ENCODE data around the gene GARIN3. TPM values are rescaled to one million over a fixed set of nuclear protein-coding genes. Genes with fewer than 3 reads are reported as not detected.

The GARIN3 gene
- total and polyA plus RNA-seq, 11 donors: not detected

DNA sequence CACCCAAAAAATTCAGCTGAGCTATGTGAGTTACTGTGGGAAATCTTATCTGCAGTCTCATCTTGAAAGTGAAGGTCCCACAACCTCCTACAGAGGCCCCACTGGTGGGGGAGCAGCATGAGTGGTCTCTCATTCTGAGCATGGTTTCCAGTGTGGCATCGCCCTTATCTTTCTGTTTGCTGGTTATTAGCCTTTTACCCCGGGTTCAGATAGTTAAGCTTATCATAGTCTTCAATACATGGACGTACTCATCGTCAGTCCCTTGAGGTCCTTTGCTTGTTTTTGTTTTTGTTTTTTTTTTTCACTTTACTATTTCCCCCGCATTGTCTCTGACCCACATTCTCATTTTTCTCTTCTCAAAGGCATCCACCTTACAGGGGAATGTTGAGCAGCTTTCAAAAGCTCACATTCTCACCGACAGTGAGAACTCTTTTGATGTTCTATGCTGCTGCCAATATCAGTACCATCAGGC lies 49.5 kb downstream of the GARIN3 start:
- WGBS, 4 donors: 68 to 77% (median 72%) methylated on average over 6 of the region's 6 CpGs
- Histone ChIP-seq H3K27ac (no peak overlapping the region), H3K36me3 (no peaks in the 10 kb centered on the region), H3K4me1 (peaks cover 0 to 11% (median 0%) of the 10 kb centered on the region in 12 donors), H3K27me3 (no peaks in the 10 kb centered on the region), H3K4me3 (no peak overlapping the region), H3K9me3 (peaks cover 0 to 9% (median 6%) of the 10 kb centered on the region in 12 donors)
- intact Hi-C loops (cut with DNase I): no loop called here
- TF ChIP-seq CTCF (IDR thresholded peaks at IDR 0.05) (no peak), POLR2A (IDR thresholded peaks at IDR 0.05) (no peak)
- DNase-seq (no peak), ATAC-seq (no peak)

- Histone ChIP-seq H3K4me1 (peaks cover 0 to 11% (median 0%) of the 10 kb centered on the region in 12 donors), H3K27me3 (no peaks in the 10 kb centered on the region), H3K36me3 (no peaks in the 10 kb centered on the region), H3K27ac (peak overlapping the region in 6 of 12 donors; percentile 0 to 59 (median 42)), H3K4me3 (no peak overlapping the region), H3K9me3 (no peaks in the 10 kb centered on the region)
- 7 to 22% (median 18%) methylated on average over 1 of the region's 1 CpG for WGBS, 4 donors
- intact Hi-C loops (cut with DNase I): no loop called here
- TF ChIP-seq CTCF (IDR thresholded peaks at IDR 0.05) (no peak), POLR2A (IDR thresholded peaks at IDR 0.05) (no peak)
- DNase-seq (no peak), ATAC-seq (peak; percentile 83 to 88 (median 85))
Observed at GRCh38 chr5:157115502-157115901, 50.6 kb downstream of the GARIN3 start.

DNA sequence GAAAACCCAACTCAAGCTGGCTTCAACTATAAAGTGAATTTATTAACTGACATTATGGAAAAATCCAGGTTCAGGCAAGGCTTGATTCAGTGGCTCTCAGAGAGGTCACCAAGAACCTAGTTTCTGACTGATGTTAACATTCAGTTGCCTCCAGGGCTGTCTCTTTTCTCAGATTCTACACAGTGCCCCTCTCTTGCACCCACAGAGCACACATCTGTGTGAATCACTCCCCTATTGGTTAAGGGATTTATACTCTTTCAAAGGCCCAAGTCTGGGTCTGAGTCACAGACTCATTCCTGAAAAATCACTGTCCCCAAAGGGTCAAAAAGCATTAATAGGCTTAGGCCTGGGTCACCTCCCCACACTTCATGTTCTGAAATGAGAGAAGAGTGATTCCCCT lies 51.1 kb downstream of the GARIN3 start:
- intact Hi-C loops (cut with DNase I): no loop called here

GRCh38 chr5:157113002-157113401 lies 53.1 kb downstream of the GARIN3 start:
- H3K9me3 ChIP-seq: no peaks in the 10 kb centered on the region
- TF ChIP-seq CTCF (IDR thresholded peaks at IDR 0.05) (no peak), POLR2A (IDR thresholded peaks at IDR 0.05) (no peak)
- H3K4me3 ChIP-seq: no peak overlapping the region
- H3K4me1 ChIP-seq: peaks cover 0 to 24% (median 0%) of the 10 kb centered on the region in 12 donors
- H3K36me3 ChIP-seq: no peaks in the 10 kb centered on the region
- ATAC-seq: peak in 1 of 4 donors; percentile 38
- DNase-seq: no peak
- intact Hi-C loops (cut with DNase I): no loop called here
- WGBS, 4 donors: 67 to 71% (median 70%) methylated on average over 5 of the region's 5 CpGs
- H3K27me3 ChIP-seq: no peaks in the 10 kb centered on the region
- peak overlapping the region in 1 of 12 donors; percentile 30 for H3K27ac ChIP-seq

More for the DNA sequence above, 51.1 kb downstream of the GARIN3 start:
- Histone ChIP-seq H3K4me1 (peaks cover 0 to 14% (median 0%) of the 10 kb centered on the region in 12 donors), H3K27me3 (no peaks in the 10 kb centered on the region), H3K27ac (peak overlapping the region in 5 of 12 donors; percentile 0 to 59 (median 45)), H3K36me3 (no peaks in the 10 kb centered on the region), H3K4me3 (no peak overlapping the region), H3K9me3 (no peaks in the 10 kb centered on the region)
- ATAC-seq (peak in 2 of 4 donors; percentile 12 to 18), DNase-seq (no peak)
- no peak for TF ChIP-seq CTCF (IDR thresholded peaks at IDR 0.05)

Other genes starting within 250 kb of the GARIN3 start
- 10 to 100 TPM in 1 of 9 donors, under 1 TPM in 2, not detected in 6; 0.42 to 14.8 (median 0.45) TPM for gene TIMD4, start 203.0 kb downstream of the GARIN3 start, total RNA-seq
- gene TIMD4, start 203.0 kb downstream of the GARIN3 start, polyA plus RNA-seq: not detected
- gene HAVCR1, start 107.1 kb downstream of the GARIN3 start, total RNA-seq: under 1 TPM in 2 of 9 donors, not detected in 7; 0.18 to 0.56 TPM
- not detected for gene HAVCR1, start 107.1 kb downstream of the GARIN3 start, polyA plus RNA-seq
- gene HAVCR2, start 57.2 kb downstream of the GARIN3 start, total RNA-seq: 10 to 100 TPM in 2 of 9 donors, 1 to 10 TPM in 7; 1.0 to 39.2 (median 1.9) TPM
- 1 to 10 TPM in 1 of 2 donors, under 1 TPM in 1; 0.80 to 1.9 TPM for gene HAVCR2, start 57.2 kb downstream of the GARIN3 start, polyA plus RNA-seq
- gene MED7, start 23.4 kb downstream of the GARIN3 start, total RNA-seq: 10 to 100 TPM in 2 of 9 donors, 1 to 10 TPM in 7; 6.9 to 11.0 (median 9.6) TPM
- gene MED7, start 23.4 kb downstream of the GARIN3 start, polyA plus RNA-seq: 1 to 10 TPM; 9.2 to 9.8 TPM
- 1 to 10 TPM in 2 of 9 donors, under 1 TPM in 7; 0.09 to 7.3 (median 0.44) TPM for gene ITK, start 14.6 kb upstream of the GARIN3 start, total RNA-seq
- gene ITK, start 14.6 kb upstream of the GARIN3 start, polyA plus RNA-seq: under 1 TPM; 0.25 to 0.42 TPM
- 10 to 100 TPM; 27.3 to 62.7 (median 39.1) TPM for gene CYFIP2, start 99.9 kb upstream of the GARIN3 start, total RNA-seq
- gene CYFIP2, start 99.9 kb upstream of the GARIN3 start, polyA plus RNA-seq: 10 to 100 TPM; 23.2 TPM

All from heart left ventricle (tissue), 16 donors.